WTC11 (cell line): ENCODE measurements around the gene KBTBD7. TPM values are rescaled to one million over a fixed set of nuclear protein-coding genes. Genes with fewer than 3 reads are reported as not detected.

Experiments
- ATAC-seq: fragments of 200-7000 bp; cut with Tn5 transposase; 2 replicates; pipeline ENCODE4 v1.10.0; 2021; ENCODE audit warnings: mild to moderate bottlenecking, moderate library complexity
- CTCF ChIA-PET: fragments of 300-600 bp; sonication (Branson Sonifier 250); formaldehyde crosslinking; loops from one replicate; lab custom pipeline; 2021; ENCODE audit warnings: antibody characterized with exemption; lab: Charles Lee
- POLR2A ChIA-PET: fragments of 350-600 bp; sonication (Branson Sonifier 250); formaldehyde crosslinking; loops from one replicate; lab custom pipeline; 2021; ENCODE audit warnings: antibody characterized with exemption; lab: Charles Lee
- DNase-seq: peaks from one replicate; pipeline ENCODE4 v3.0.0; 2021; ENCODE audit warnings: low spot score
- H3K27ac Mint-ChIP-seq: 2 replicates; pipeline ENCODE4 v1.8.0; 2021; ENCODE audit warnings: mixed read lengths
- H3K27me3 Mint-ChIP-seq: 2 replicates; pipeline ENCODE4 v1.8.0; 2021; ENCODE audit warnings: low read depth, mild to moderate bottlenecking, moderate library complexity, mixed read lengths
- H3K36me3 Mint-ChIP-seq: 2 replicates; pipeline ENCODE4 v1.8.0; 2021; ENCODE audit warnings: mixed read lengths
- H3K4me1 Mint-ChIP-seq: 2 replicates; pipeline ENCODE4 v1.8.0; 2022; ENCODE audit warnings: mixed read lengths
- H3K4me3 Mint-ChIP-seq: 2 replicates; pipeline ENCODE4 v1.8.0; 2021; ENCODE audit warnings: mild to moderate bottlenecking, moderate library complexity, mixed read lengths
- H3K9me3 Mint-ChIP-seq: 2 replicates; pipeline ENCODE4 v1.8.0; 2021; ENCODE audit warnings: mixed read lengths
- ARID4B ChIP-seq: sonication (generic); formaldehyde crosslinking; IDR thresholded peaks from 2 replicates; pipeline ENCODE4 v1.8.0; 2023; ENCODE audit warnings: missing genetic modification reagents, mild to moderate bottlenecking, borderline replicate concordance
- ATF3 ChIP-seq: sonication (generic); formaldehyde crosslinking; conservative IDR thresholded peaks from 2 replicates; pipeline ENCODE4 v1.8.1; 2022; ENCODE audit warnings: mild to moderate bottlenecking, missing genetic modification reagents
- CBFB ChIP-seq: sonication (generic); formaldehyde crosslinking; IDR thresholded peaks from 2 replicates; pipeline ENCODE4 v1.8.1; 2022; ENCODE audit warnings: mild to moderate bottlenecking, low read depth, missing genetic modification reagents
- ESRRA ChIP-seq: sonication (generic); formaldehyde crosslinking; IDR thresholded peaks from 2 replicates; pipeline ENCODE4 v1.8.1; 2022; ENCODE audit warnings: mild to moderate bottlenecking, missing genetic modification reagents, borderline replicate concordance
- FOXK1 ChIP-seq: sonication (generic); formaldehyde crosslinking; IDR thresholded peaks from 2 replicates; pipeline ENCODE4 v1.8.0; 2022; ENCODE audit warnings: mild to moderate bottlenecking, moderate library complexity, missing genetic modification reagents
- FOXP1 ChIP-seq: sonication (generic); formaldehyde crosslinking; IDR thresholded peaks from 2 replicates; pipeline ENCODE4 v1.8.0; 2022; ENCODE audit warnings: missing genetic modification reagents, mild to moderate bottlenecking, moderate library complexity, borderline replicate concordance
- HMGXB4 ChIP-seq: sonication (generic); formaldehyde crosslinking; IDR thresholded peaks from 2 replicates; pipeline ENCODE4 v1.8.1; 2023; ENCODE audit warnings: mild to moderate bottlenecking, moderate library complexity, missing genetic modification reagents
- IRF2 ChIP-seq: sonication (generic); formaldehyde crosslinking; IDR thresholded peaks from 2 replicates; pipeline ENCODE4 v1.8.0; 2022; ENCODE audit warnings: low read depth, missing genetic modification reagents, borderline replicate concordance
- JUN ChIP-seq: sonication (generic); formaldehyde crosslinking; IDR thresholded peaks from 2 replicates; pipeline ENCODE4 v1.8.0; 2023; ENCODE audit warnings: mild to moderate bottlenecking, missing genetic modification reagents
- MXD4 ChIP-seq: fragments of 250-450 bp; sonication (Bioruptor Pico); IDR thresholded peaks from 2 replicates; pipeline ENCODE4 v1.8.0; 2021; ENCODE audit warnings: mild to moderate bottlenecking, moderate library complexity, borderline replicate concordance
- PRDM15 ChIP-seq: sonication (generic); formaldehyde crosslinking; IDR thresholded peaks from 2 replicates; pipeline ENCODE4 v1.8.0; 2022; ENCODE audit warnings: missing genetic modification reagents
- SMAD4 ChIP-seq: sonication (generic); formaldehyde crosslinking; IDR thresholded peaks from 2 replicates; pipeline ENCODE4 v1.8.0; 2022; ENCODE audit warnings: mild to moderate bottlenecking, missing genetic modification reagents
- SP1 ChIP-seq: sonication (generic); formaldehyde crosslinking; conservative IDR thresholded peaks from 2 replicates; pipeline ENCODE4 v1.8.1; 2022; ENCODE audit warnings: missing genetic modification reagents
- TEAD1 ChIP-seq: sonication (generic); formaldehyde crosslinking; IDR thresholded peaks from 2 replicates; pipeline ENCODE4 v1.8.0; 2022; ENCODE audit warnings: mild to moderate bottlenecking, missing genetic modification reagents
- ZNF219 ChIP-seq: sonication (generic); formaldehyde crosslinking; IDR thresholded peaks from 2 replicates; pipeline ENCODE4 v1.8.0; 2023; ENCODE audit warnings: missing genetic modification reagents, mild to moderate bottlenecking, borderline replicate concordance
- ZNF317 ChIP-seq: sonication (generic); formaldehyde crosslinking; IDR thresholded peaks from 2 replicates; pipeline ENCODE4 v1.8.1; 2023; ENCODE audit warnings: low read depth, mild to moderate bottlenecking, moderate library complexity, missing genetic modification reagents, borderline replicate concordance
- ZNF512 ChIP-seq: sonication (generic); formaldehyde crosslinking; IDR thresholded peaks from 2 replicates; pipeline ENCODE4 v1.8.1; 2022; ENCODE audit warnings: missing genetic modification reagents, borderline replicate concordance
- total RNA-seq: library from RNA; stranded (reverse); gene quantifications from 3 replicates; pipeline ENCODE4 v1.2.3, GENCODE V29; 2021

The KBTBD7 gene
- total RNA-seq, 1 experiment from 2014 or later, result 15.7 TPM

GRCh38 chr13:41206467-41206866 is 12.1 kb upstream of the KBTBD7 start:
- ATAC-seq (no peak), DNase-seq (no peak)
- TF ChIP-seq IRF2 (CRISPR knock-in tag) (no peak), ESRRA (CRISPR knock-in tag) (no peak), ZNF512 (CRISPR knock-in tag) (no peak), ZNF317 (CRISPR knock-in tag) (no peak), SP1 (CRISPR knock-in tag) (no peak), ARID4B (CRISPR knock-in tag) (no peak), TEAD1 (CRISPR knock-in tag) (no peak), SMAD4 (CRISPR knock-in tag) (no peak), ATF3 (CRISPR knock-in tag) (no peak), JUN (CRISPR knock-in tag) (no peak), FOXP1 (CRISPR knock-in tag) (no peak), FOXK1 (CRISPR knock-in tag) (no peak), HMGXB4 (CRISPR knock-in tag) (no peak), PRDM15 (CRISPR knock-in tag) (no peak), CBFB (CRISPR knock-in tag) (no peak), ZNF219 (CRISPR knock-in tag) (no peak), MXD4 (CRISPR knock-in tag) (no peak)
- Mint-ChIP-seq H3K4me3 (no peak overlapping the region), H3K9me3 (peaks cover 41% of the 10 kb centered on the region), H3K4me1 (no peaks in the 10 kb centered on the region), H3K36me3 (peaks cover 15% of the 10 kb centered on the region), H3K27ac (no peak overlapping the region), H3K27me3 (peaks cover 3% of the 10 kb centered on the region; the same call in 1 of the 2 replicates)
- CTCF ChIA-PET, result no interaction called here
- POLR2A ChIA-PET, result no interaction called here
